ENCODE results near the gene LCN9.

LCN9 gene

DNA sequence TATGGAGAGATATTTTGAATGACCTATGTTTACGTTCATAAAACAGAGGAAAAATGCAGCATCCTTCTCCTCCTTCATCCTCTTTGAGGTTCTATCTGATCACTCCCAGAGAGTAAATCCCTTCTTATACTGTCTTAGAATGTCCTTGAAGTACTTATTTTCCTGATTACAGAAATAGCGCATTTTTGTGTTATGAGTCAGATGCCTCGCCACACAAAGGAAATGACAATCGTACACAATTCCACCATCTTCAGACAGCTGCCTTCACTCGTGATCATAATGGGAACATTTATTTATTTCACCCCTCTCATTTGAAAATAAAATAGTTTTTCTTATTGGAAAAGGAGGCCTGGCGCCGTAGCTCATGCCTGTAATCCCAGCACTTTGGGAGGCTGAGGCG, 21.4 kb upstream of the LCN9 start:
- Histone ChIP-seq H3K9me3 (replicated peaks; ENCODE audit: insufficient read depth, low read length) (no peaks in the 10 kb centered on the region), H3K9me2 (replicated peaks; ENCODE audit: insufficient read depth, low read length) (no peaks in the 10 kb centered on the region), H2AFZ (ENCODE audit: low read length) (no peak overlapping the region), H4K20me1 (ENCODE audit: insufficient read depth, low read length) (no peaks in the 10 kb centered on the region), H3K4me3 (ENCODE audit: low read length) (no peak overlapping the region), H3K4me1 (ENCODE audit: low read length) (no peaks in the 10 kb centered on the region), H3K79me2 (ENCODE audit: low read length) (no peaks in the 10 kb centered on the region), H3F3A (ENCODE audit: insufficient read depth, low read length) (no peaks in the 10 kb centered on the region), H3K4me2 (ENCODE audit: low read depth, low read length) (no peak overlapping the region), H3K27me3 (replicated peaks; ENCODE audit: insufficient read depth, low read length) (peaks cover 49% of the 10 kb centered on the region), H3K36me3 (replicated peaks; ENCODE audit: insufficient read depth, low read length) (no peaks in the 10 kb centered on the region), H3K27ac (ENCODE audit: low read length) (no peak overlapping the region), H3K9ac (ENCODE audit: low read length) (no peak overlapping the region)
- DNase-seq: no peak
- TF ChIP-seq EZH2phosphoT487 (IDR thresholded peaks at IDR 0.05; ENCODE audit: low read length): no peak
- TF ChIP-seq, protein P1, sequence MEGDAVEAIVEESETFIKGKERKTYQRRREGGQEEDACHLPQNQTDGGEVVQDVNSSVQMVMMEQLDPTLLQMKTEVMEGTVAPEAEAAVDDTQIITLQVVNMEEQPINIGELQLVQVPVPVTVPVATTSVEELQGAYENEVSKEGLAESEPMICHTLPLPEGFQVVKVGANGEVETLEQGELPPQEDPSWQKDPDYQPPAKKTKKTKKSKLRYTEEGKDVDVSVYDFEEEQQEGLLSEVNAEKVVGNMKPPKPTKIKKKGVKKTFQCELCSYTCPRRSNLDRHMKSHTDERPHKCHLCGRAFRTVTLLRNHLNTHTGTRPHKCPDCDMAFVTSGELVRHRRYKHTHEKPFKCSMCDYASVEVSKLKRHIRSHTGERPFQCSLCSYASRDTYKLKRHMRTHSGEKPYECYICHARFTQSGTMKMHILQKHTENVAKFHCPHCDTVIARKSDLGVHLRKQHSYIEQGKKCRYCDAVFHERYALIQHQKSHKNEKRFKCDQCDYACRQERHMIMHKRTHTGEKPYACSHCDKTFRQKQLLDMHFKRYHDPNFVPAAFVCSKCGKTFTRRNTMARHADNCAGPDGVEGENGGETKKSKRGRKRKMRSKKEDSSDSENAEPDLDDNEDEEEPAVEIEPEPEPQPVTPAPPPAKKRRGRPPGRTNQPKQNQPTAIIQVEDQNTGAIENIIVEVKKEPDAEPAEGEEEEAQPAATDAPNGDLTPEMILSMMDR (IDR thresholded peaks at IDR 0.05; ENCODE audit: low read length): no peak
- no peak for TF ChIP-seq EZH2 (optimal IDR thresholded peaks at IDR 0.05; ENCODE audit: low read depth, low read length)

- Histone ChIP-seq H3K4me2 (ENCODE audit: low read depth, low read length) (no peak overlapping the region), H3K79me2 (ENCODE audit: low read length) (no peaks in the 10 kb centered on the region), H3K9ac (ENCODE audit: low read length) (no peak overlapping the region), H4K20me1 (ENCODE audit: insufficient read depth, low read length) (no peaks in the 10 kb centered on the region), H3K9me2 (replicated peaks; ENCODE audit: insufficient read depth, low read length) (no peaks in the 10 kb centered on the region), H3F3A (ENCODE audit: insufficient read depth, low read length) (no peaks in the 10 kb centered on the region), H3K4me1 (ENCODE audit: low read length) (no peaks in the 10 kb centered on the region), H3K27ac (ENCODE audit: low read length) (no peak overlapping the region), H3K27me3 (replicated peaks; ENCODE audit: insufficient read depth, low read length) (peaks cover 53% of the 10 kb centered on the region), H2AFZ (ENCODE audit: low read length) (no peak overlapping the region), H3K9me3 (replicated peaks; ENCODE audit: insufficient read depth, low read length) (0 out of 2 replicates have a peak, but pooled peaks cover 5% of the 10 kb centered on the region), H3K4me3 (ENCODE audit: low read length) (no peak overlapping the region), H3K36me3 (replicated peaks; ENCODE audit: insufficient read depth, low read length) (no peaks in the 10 kb centered on the region)
- DNase-seq: no peak
- TF ChIP-seq EZH2phosphoT487 (IDR thresholded peaks at IDR 0.05; ENCODE audit: low read length) (no peak), EZH2 (optimal IDR thresholded peaks at IDR 0.05; ENCODE audit: low read depth, low read length) (no peak)
- TF ChIP-seq, protein P1 (IDR thresholded peaks at IDR 0.05; ENCODE audit: low read length): no peak
Measured at GRCh38 chr9:135644631-135645218, 18.4 kb upstream of the LCN9 start.

DNA sequence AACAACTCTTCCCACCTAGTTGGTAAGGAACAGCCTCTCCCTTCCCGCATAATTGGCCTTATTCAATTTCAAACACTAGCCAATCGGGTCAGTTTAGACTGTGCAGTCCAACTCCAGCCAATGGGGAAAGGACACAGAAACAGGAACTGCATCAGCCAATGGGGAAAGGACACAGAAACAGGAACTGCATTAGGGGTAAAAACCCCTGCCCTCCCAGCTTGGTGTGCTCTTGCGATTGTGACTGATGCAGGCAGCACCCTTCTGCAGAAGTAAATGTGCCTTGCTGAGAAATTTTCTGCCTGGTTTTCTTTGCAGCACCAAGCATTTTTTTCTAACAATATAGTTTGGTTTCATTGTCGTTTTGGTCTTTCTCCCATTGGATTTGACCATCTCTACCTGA, 15.2 kb upstream of the LCN9 start:
- H3K9me3 ChIP-seq (replicated peaks; ENCODE audit: insufficient read depth, low read length): 0 out of 2 replicates have a peak, but pooled peaks cover 5% of the 10 kb centered on the region
- no peaks in the 10 kb centered on the region for H3F3A ChIP-seq (ENCODE audit: insufficient read depth, low read length)
- no peaks in the 10 kb centered on the region for H3K36me3 ChIP-seq (replicated peaks; ENCODE audit: insufficient read depth, low read length)
- peaks cover 72% of the 10 kb centered on the region for H3K27me3 ChIP-seq (replicated peaks; ENCODE audit: insufficient read depth, low read length)
- H3K27ac ChIP-seq (ENCODE audit: low read length): no peak overlapping the region
- H3K9me2 ChIP-seq (replicated peaks; ENCODE audit: insufficient read depth, low read length): no peaks in the 10 kb centered on the region
- H3K9ac ChIP-seq (ENCODE audit: low read length): no peak overlapping the region
- H4K20me1 ChIP-seq (ENCODE audit: insufficient read depth, low read length): no peaks in the 10 kb centered on the region
- no peak overlapping the region for H3K4me2 ChIP-seq (ENCODE audit: low read depth, low read length)
- no peak overlapping the region for H3K4me3 ChIP-seq (ENCODE audit: low read length)
- no peak for DNase-seq
- TF ChIP-seq, protein P1 (IDR thresholded peaks at IDR 0.05; ENCODE audit: low read length): no peak
- no peak for TF ChIP-seq EZH2phosphoT487 (IDR thresholded peaks at IDR 0.05; ENCODE audit: low read length)
- no peak for TF ChIP-seq EZH2 (optimal IDR thresholded peaks at IDR 0.05; ENCODE audit: low read depth, low read length)
- no peaks in the 10 kb centered on the region for H3K79me2 ChIP-seq (ENCODE audit: low read length)
- H2AFZ ChIP-seq (ENCODE audit: low read length): no peak overlapping the region
- H3K4me1 ChIP-seq (ENCODE audit: low read length): no peaks in the 10 kb centered on the region

Measured in MM.1S (cell line).